GM18909 (cell line): ENCODE results near the gene C20orf202.

ENCODE experiments used
- ATAC-seq: cut with Tn5 transposase; IDR thresholded peaks from one replicate; pipeline ENCODE4 v1.9.1; 2021; ENCODE audit warnings: mild to moderate bottlenecking; ENCODE audit not compliant: unreplicated experiment, poor library complexity

C20orf202 gene

GRCh38 chr20:1202762-1203504, at the start of gene C20orf202:
TSS of gene C20orf202 (plus strand) at chr20:1203454. CDS start at chr20:1203586, 132 bp downstream.
- ATAC-seq = no peak

GRCh38 chr20:1154226-1154625, 49.0 kb upstream of the C20orf202 start:
- no peak for ATAC-seq

GRCh38 chr20:1154691-1155090, 48.6 kb upstream of the C20orf202 start:
- ATAC-seq = no peak

- no peak for ATAC-seq
These were observed 47.9 kb upstream of the C20orf202 start for GRCh38 chr20:1155342-1155741.

GRCh38 chr20:1160496-1160895, 42.8 kb upstream of the C20orf202 start:
- ATAC-seq = no peak

GRCh38 chr20:1160991-1161390, 42.3 kb upstream of the C20orf202 start:
- no peak for ATAC-seq

GRCh38 chr20:1163105-1163504, 40.1 kb upstream of the C20orf202 start:
- no peak for ATAC-seq

GRCh38 chr20:1163653-1164052, 39.6 kb upstream of the C20orf202 start:
- ATAC-seq = no peak

GRCh38 chr20:1164871-1165270, 38.4 kb upstream of the C20orf202 start:
- ATAC-seq = no peak

- no peak for ATAC-seq
These were observed 37.7 kb upstream of the C20orf202 start for GRCh38 chr20:1165521-1165920.

- ATAC-seq = no peak
These were observed 37.3 kb upstream of the C20orf202 start for GRCh38 chr20:1165941-1166340.

GRCh38 chr20:1166948-1167720, 36.1 kb upstream of the C20orf202 start:
- ATAC-seq = no peak

GRCh38 chr20:1169224-1169623, 34.0 kb upstream of the C20orf202 start:
- ATAC-seq = no peak

- ATAC-seq = no peak
These were observed 31.7 kb upstream of the C20orf202 start for GRCh38 chr20:1171461-1172093.

- no peak for ATAC-seq
These were observed 29.6 kb upstream of the C20orf202 start for GRCh38 chr20:1173698-1174097.

- ATAC-seq = no peak
These were observed 28.5 kb upstream of the C20orf202 start for GRCh38 chr20:1174787-1175186.

GRCh38 chr20:1177680-1178079, 25.6 kb upstream of the C20orf202 start:
- no peak for ATAC-seq

- no peak for ATAC-seq
These were observed 25.2 kb upstream of the C20orf202 start for GRCh38 chr20:1178103-1178502.

- ATAC-seq = no peak
These were observed 24.6 kb upstream of the C20orf202 start for GRCh38 chr20:1178623-1179022.

- ATAC-seq = no peak
These were observed 22.3 kb upstream of the C20orf202 start for GRCh38 chr20:1180949-1181348.

- no peak for ATAC-seq
These were observed 21.1 kb upstream of the C20orf202 start for GRCh38 chr20:1182106-1182505.
